DMS53 (cell line): ENCODE results near the gene ADNP2.

Experiments
- DNase-seq: peaks from one replicate; lab custom pipeline; 2025; lab: John Stamatoyannopoulos, UW

Gene ADNP2, protein sequence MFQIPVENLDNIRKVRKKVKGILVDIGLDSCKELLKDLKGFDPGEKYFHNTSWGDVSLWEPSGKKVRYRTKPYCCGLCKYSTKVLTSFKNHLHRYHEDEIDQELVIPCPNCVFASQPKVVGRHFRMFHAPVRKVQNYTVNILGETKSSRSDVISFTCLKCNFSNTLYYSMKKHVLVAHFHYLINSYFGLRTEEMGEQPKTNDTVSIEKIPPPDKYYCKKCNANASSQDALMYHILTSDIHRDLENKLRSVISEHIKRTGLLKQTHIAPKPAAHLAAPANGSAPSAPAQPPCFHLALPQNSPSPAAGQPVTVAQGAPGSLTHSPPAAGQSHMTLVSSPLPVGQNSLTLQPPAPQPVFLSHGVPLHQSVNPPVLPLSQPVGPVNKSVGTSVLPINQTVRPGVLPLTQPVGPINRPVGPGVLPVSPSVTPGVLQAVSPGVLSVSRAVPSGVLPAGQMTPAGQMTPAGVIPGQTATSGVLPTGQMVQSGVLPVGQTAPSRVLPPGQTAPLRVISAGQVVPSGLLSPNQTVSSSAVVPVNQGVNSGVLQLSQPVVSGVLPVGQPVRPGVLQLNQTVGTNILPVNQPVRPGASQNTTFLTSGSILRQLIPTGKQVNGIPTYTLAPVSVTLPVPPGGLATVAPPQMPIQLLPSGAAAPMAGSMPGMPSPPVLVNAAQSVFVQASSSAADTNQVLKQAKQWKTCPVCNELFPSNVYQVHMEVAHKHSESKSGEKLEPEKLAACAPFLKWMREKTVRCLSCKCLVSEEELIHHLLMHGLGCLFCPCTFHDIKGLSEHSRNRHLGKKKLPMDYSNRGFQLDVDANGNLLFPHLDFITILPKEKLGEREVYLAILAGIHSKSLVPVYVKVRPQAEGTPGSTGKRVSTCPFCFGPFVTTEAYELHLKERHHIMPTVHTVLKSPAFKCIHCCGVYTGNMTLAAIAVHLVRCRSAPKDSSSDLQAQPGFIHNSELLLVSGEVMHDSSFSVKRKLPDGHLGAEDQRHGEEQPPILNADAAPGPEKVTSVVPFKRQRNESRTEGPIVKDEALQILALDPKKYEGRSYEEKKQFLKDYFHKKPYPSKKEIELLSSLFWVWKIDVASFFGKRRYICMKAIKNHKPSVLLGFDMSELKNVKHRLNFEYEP

DNA sequence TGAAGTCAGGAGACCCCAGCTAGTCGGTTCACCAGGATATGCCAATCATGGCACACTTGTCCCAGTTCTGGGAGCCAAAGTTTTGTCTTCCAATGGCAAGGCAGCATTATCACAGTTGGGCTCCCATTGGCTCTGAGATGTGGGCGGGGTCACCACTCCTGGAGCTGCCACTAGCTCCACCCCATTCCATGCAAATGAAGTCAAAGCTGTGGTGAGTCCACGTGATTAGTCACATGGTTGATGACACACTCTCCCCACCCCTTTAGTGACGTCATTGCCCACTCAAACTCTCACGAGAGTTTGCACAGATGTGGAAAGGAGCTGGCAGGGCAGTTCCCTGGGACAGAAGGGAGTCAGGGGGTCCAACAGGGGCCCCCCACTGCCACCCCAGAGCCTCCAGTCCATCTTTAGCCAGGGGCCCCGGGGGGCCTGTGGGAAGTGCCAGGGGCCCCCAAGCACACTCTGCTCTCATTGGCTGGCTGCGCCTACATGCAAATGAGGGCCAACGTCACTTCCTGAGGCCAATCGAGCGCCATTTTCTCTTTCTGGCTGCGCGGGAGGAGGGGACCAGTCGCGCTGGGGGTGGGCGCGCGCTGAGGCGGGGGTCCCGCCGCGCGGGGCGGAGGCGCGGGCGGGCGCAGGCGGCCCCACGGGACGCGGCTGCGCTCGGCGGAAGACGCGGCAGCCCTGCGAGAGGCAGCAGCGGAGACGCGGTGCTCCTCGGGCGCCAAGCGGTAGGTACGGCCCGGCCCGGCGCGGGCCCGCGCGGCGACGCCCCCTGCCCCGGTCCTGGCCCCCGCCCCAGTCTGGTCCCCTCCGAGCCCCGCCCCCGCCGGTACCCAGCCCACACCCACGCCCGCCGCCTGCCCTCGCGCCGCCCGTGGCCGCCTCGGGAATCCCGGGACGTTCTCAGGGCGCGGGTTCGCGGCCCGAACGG lies at the start of gene ADNP2:
TSS of gene ADNP2 (plus strand) at position 524 of the 937 bp plus-strand sequence. CDS start 8,281 bp downstream, outside the sequence.
- peak; percentile 99 for DNase-seq

DNA sequence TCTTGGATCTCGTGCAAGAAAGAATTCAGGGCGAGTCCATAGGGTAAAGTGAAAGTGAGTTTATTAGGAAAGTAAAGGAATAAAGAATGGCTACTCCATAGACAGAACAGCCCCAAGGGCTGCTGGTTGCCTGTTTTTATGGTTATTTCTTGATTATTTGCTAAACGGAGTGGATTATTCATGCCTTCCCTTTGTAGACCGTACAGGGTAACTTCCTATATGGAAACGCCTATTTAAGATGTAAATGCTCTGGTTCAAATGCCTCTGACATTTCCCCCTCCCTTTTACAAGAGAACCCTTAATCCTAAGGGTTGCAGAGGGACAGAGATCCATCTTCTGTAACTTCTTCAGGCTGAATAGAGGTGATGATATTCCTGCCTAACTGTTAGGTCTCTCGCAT lies 49.1 kb upstream of the ADNP2 start:
- DNase-seq, result no peak

DNA sequence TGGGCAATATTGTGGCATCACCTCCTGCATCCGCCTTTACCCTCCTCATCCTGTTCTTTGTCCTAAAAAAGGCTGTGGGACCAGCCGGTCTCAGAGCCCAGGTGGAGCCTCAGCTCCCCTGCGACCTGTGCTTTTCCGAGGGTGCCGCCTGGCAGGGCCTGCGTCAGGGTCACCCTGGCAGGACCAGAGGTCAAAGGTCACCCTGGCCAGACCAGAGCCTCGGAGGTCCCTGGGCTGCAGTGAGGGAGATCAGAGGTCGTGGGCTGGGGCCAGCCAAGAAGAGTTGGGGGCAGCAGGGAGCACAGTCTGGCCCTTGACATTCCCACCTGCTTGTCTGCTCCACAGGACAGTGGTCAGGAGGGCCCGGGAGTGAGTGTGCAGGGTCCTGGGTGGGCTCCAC lies 43.4 kb upstream of the ADNP2 start:
- DNase-seq, result no peak

DNA sequence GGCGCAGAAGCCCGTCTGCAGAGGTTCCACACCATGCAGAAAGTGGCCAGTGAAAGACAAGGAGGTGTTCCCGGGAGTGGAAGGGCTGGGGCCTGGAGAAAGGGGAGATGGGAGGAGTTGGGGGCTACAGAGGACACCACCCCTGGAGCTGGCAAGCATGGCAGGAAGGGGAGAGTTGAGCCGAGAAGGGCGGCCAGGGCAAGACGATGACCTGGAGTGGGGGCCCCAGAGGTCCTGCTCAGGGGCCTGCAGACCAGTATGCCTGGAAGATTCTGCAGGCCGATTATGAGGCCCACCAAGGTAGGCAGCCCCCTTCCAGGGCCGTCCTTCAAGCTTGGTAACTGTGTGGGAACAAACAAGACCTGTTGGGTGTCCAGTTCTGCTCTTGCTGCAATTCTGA lies 41.7 kb upstream of the ADNP2 start:
- DNase-seq, result no peak

DNA sequence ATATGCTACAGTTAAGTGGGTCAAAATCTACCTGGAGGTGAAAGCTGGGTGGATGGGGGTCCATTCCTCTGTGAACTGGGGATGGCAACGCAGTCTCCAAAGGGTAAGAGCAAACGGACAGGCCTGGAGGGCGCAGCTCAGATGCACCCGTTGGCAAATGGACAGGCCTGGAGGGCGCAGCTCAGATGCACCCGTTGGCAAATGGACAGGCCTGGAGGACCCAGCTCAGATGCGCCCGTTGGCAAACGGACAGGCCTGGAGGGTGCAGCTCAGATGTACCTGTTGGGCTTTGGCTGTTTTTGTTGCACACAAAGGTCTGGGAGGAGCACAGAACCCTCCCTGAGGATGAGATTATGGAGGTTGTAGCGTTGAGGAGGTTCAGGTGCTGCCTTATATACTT lies 41.2 kb upstream of the ADNP2 start:
- no peak for DNase-seq

DNA sequence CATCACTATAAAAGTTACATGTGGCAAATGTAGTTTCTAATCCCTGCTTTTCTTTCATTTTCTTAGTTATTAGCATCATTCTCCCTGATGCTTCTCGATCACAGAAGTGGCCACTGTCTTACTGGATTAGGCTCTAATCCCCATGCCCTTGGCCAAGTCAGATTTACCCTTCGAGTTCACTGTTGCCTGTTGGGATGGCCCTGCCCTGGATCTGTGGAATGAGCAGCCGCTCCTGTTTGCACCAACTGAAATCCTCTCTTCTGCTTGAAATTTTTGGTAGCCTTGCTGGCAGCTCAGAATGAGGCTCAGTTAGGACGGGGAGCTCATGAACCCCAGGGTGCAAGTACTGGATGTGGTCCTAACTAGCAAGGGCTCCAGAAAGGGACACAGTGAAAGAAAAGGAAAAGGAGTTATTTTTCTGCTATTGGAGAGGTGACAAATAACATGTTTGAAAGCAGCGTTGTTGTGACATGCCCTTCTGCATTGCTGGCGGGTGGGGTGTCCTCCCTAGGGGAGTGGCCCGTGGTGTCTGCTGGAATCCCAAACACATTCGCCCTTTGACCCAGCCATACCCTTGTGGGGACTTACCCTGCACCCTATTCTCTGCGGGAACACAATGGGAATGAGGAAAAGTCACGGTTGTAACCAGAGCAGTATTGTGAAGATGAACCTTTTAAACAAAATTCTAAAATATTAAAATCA lies 40.3 kb upstream of the ADNP2 start:
- DNase-seq, result no peak

DNA sequence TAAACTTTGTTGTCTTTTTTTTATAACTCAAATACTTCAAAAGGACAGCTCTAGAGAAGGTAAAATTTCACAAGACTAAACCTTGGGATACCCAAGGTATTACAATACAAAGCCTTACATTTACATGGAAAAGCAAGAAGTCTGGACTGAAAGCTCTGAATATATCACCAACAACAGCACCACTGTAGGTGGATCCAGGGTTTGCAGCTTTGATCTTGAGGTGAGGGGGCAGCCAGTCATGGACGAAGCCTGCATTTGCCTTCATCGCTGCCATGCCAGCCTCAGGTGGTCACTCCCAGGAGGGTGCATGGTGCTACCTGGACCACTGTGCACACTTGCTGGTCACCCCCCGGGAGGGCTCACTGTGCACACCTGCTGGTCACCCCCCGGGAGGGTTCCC lies 38.2 kb upstream of the ADNP2 start:
- DNase-seq, result no peak

DNA sequence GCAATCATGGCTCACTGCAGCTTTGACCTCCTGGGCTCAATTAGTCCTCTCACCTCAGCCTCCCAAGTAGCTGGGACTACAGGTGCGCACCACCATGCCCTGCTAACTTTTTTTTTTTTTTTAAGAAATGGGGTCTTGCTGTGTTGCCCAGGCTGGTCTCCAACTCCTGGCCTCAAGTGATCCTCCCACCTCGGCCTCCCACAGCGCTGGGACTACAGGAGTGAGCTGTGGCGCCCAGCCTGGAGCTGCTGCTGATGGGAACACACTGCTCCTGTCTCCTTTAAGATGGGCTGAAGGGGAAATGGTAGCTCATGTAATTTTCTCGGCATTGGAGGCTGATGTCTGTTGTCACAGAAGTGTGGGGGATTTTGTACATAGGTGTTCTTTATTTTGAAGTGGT lies 34.9 kb upstream of the ADNP2 start:
- no peak for DNase-seq

DNA sequence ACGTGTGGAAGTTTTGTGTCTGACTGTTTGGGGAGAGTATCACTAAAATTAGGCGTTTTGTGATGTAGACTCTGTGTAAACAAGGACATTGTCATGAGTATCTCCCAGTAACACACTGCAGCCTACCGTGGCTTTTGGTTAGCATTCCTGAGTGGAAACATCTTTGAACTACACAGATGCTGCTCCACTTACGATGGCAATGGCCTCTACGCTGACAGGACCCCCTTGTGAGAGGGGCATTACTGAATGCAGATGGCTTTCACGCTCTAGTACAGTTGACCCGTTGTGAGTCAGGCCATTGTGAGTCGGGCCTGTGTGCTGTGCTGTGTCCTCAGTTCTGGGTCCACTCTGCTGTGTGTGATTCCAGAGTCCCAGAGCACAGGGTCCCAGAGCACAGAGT lies 34.4 kb upstream of the ADNP2 start:
- DNase-seq, result no peak

DNA sequence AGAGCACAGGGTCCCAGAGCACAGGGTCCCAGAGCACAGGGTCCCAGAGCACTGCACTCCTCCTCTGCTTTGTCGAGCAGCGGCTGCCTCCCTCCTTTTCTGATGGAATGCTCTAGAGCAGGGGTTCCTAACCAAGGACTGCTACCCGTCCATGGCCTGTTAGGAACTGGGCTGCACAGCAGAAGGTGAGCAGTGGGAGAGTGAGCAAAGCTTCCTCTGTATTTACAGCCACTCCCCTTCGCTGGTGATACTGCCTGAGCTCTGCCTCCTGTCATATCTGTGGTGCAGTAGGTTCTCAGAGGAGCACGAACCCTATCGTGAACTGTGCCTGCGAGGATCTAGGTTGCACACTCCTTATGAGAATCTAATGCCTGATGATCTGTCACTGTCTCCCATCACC lies 33.1 kb upstream of the ADNP2 start:
- DNase-seq, result no peak

DNA sequence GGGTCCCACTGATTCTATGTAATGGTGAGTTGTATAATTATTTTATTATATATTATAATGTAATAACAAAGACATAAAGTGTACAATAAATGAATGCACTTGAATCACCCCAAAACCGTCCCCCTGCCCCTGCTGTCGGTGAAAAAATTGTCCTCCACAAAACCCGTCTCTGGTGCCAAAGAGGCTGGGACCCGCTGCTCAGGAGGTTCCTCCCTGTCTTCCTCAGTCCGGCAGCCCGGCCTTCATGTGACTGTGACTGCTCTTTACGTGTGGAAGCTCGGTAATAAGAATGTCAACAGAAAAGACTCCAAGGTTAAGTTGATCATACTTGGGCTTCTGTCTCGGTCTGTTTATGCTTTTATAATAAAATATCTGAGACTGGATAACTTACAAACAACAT lies 32.7 kb upstream of the ADNP2 start:
- DNase-seq, result no peak

DNA sequence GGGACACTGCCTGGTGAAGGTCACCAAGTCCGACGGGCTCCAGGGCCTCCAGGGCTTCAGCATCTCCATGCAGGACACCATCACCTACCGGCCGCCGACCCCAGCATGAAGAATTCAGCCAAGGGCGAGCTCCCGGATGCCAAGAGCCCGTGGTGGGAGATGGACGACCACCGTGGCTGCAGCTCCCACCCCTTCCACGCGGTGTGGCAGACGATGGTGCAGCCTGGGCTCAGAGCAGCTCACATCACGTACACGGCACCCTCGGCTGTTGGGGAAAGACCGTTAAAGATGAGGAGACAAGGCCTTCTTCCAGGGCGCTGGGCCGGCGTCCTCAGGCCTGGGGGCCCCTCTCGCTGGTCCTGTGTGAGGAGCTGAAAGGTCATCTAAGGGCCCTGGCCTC lies 31.2 kb upstream of the ADNP2 start:
- no peak for DNase-seq

DNA sequence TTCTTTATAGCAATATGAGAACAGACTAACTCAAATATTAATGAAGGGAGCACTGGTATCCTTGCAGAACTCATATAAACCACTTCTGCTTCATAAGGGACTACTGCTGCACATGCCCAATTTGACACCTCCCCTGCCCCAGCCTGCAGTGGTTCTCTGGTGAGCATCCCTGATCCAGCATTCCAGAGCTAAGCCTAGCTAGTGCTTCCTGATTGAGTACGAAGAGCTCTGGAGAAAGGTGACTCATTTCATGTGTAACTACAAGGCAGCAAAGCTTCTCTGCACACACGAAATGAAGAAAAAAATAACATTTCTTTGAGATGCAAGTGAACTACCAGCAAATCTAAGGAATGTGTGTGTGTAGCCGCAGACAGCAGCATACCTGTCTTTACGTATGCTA lies 22.8 kb upstream of the ADNP2 start:
- peak; percentile 23 for DNase-seq

DNA sequence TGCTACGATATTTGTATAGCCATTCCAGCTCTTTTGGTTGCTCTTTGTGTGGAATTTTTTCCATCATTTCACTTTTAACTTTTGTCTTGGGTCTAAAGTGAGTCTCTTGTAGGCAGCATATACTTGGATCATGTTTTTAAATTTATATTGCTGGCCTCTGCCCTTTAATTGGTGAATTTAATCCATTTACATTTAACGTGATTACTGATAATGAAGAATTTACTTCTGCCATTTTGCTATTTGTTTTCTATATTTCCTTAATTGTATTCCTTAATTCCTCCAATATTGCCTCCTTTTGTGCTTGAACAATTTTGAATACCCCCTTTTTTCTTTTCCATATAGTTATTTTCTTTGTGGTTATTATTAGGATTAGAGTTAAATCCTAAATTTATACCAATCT lies 21.0 kb upstream of the ADNP2 start:
- no peak for DNase-seq

DNA sequence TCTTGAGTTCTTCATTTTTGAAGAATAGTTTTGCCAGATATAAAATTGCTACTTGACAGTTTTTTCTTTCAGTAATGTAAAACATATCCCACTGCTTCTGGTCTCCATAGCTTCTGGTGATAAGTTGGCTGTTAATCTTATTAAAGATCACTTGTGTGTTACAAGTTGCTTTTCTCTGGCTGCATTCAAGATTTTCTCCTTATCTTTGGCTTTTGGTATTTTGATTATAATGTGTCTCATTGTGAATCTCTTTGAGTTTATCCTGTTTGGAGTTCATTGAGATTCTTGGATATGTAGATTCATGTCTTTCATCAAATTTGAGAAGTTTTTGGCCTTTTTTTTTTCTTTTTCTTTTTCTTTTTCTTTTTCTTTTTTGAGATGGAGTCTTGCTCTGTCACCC lies 20.2 kb upstream of the ADNP2 start:
- peak; percentile 42 for DNase-seq

DNA sequence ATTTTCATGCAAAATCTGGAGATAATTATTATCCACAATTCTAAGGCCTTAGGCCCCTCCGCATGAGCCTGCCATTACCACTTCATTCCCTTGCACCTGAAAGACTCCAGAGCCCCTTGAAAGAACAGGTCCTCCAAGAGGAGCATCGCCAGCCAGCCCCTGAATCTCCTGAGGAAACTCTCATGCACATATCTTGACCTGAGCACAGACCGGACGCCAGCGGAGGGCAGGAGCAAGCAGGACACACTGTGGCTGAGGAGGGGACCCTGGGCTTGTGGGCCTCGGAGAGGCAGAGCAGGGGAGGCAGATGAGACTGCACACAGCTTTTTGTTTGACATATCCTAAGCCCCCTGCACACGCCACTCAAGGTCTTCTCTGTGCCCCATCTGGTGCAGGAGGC lies 13.6 kb upstream of the ADNP2 start:
- DNase-seq, result no peak

DNA sequence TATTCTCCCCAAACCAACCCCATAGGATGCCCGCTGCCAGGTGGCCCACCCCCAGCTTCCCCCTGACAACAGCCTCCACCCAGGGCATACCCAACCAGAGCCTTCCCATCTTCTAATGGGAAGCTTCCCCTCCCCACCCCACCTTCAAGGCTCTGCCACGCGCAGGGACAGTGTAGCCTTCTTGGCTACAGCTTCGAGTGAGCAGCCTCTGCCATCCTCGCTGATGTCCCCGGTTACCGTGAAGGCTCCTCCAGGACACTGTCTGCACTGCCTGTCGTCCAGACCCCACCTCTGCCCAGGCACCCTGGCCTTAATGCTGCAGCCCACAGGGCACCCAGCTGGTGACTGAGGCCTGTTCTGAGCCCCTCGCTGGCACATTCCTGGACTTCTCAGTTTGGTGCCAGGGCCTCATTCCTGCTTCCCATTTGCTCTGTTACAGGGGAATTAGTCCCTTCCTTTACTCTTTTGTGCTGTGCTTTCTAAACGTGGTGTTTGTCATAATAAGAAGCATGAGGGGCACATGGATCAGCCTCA lies 13.0 kb upstream of the ADNP2 start:
- no peak for DNase-seq

DNA sequence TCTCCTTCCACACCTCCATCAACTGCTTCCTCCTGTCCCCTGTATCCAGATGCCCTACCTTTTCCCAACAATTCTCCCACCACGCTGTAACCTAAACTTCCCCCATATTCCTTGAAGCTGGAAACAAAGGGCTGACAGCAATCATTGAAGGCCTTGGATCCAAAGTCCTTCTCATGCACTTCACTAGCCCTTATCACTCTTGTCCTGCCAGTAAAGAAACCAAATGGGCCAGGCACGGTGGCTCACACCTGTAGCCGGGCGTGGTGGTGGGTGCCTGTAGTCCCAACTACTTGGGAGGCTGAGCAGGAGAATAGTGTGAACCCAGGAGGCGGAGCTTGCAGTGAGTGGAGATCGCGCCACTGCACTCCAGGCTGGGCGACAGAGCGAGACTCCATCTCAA lies 11.9 kb upstream of the ADNP2 start:
- DNase-seq, result no peak

DNA sequence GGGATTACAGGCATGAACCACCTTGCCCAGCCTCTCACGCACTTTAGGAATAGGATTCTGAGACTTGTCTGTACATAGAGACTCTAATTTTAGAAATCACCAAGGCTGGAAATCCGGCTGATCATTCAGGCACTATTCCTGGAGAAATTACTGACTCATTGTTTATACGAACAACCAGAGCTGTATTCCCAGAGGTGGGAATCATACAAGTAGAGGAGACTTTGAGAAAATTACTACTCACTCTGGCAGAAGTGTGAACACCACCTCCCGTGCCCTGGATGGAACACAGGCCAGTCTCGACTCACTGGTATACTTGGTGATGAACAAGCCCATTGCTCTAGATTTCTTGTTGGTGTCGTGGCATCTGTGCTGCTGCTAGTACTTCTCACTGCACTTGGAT lies 5.8 kb upstream of the ADNP2 start:
- no peak for DNase-seq

DNA sequence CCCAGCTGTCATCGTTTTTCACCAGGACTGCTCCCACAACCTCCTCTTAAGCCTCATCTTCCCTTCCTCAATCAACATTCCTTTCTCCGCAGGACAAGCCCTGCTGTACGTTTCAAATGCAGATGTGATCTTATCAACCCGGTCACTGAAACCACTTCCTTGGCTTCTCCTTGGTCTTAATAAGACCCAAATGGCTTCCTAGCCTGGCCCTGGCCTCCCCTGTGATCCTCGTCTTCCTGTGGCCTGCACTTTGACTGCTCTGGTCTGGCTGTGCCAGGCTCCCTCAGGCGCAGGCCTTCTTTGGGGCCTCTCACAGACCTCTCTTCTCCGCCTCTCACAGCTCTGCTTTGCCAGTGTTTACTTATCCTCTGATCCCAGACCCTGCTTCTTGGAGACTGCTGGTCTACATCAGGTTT lies 4.7 kb upstream of the ADNP2 start:
- DNase-seq, result no peak
